RWPE1 (cell line): ENCODE data around the gene TBCC.
A peak's percentile ranks its signal among the peaks of the same experiment; 100 is the strongest.

Source experiments
- CTCF ChIA-PET: fragments of 350-600 bp; sonication (Branson Sonifier 250); formaldehyde crosslinking; extraction: SDS; loops from one replicate; lab custom pipeline; 2021; lab: Yijun Ruan, JAX
- POLR2A ChIA-PET: fragments of 400-600 bp; formaldehyde crosslinking; extraction: SDS; loops from one replicate; lab custom pipeline; 2020; ENCODE audit warnings: antibody characterized with exemption; ENCODE audit not compliant: low non-redundant PET; lab: Yijun Ruan, JAX
- DNase-seq: peaks from one replicate; pipeline ENCODE4 v3.0.0; 2012; ENCODE audit warnings: low spot score
- H3K27ac ChIP-seq: fragments of 450-650 bp; 2 replicates; pipeline ENCODE4 v1.5.1; 2017
- TF ChIP-seq, protein P1 (sequence below): fragments of 450-650 bp; conservative IDR thresholded peaks from 2 replicates; pipeline ENCODE4 v1.5.1; 2017; ENCODE audit warnings: low read depth, mild to moderate bottlenecking

The TBCC gene

DNA sequence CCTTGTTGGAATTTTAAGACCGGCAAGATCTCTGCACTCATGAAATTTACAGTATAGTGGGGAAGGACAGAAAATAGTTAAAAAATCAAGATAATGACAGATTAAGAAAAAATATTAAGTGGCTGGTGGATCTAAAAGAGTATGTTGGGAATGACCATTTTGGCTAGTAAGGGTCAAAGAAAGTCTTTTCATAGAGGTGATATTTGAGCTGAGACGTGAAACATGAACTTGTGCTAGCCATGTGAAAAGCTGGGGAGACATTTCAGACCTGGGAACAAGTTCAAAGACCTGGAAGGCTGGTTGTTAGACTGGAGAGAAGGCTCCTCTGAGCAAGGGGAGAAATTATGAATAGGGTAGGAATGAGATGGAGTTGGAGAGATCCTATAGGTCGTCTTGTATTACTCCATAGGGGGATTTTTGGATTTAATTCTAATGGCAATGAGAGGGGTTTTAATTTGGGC lies 40.7 kb upstream of the TBCC start:
- CTCF ChIA-PET: interaction anchor here (0.7 kb wide), 1 partner anchor 94 kb away, joined by 3 read pairs; no protein-coding TSS in a partner anchor
- POLR2A ChIA-PET: no interaction called here
- DNase-seq: no peak
- H3K27ac ChIP-seq: no peak overlapping the region
- TF ChIP-seq, protein P1, sequence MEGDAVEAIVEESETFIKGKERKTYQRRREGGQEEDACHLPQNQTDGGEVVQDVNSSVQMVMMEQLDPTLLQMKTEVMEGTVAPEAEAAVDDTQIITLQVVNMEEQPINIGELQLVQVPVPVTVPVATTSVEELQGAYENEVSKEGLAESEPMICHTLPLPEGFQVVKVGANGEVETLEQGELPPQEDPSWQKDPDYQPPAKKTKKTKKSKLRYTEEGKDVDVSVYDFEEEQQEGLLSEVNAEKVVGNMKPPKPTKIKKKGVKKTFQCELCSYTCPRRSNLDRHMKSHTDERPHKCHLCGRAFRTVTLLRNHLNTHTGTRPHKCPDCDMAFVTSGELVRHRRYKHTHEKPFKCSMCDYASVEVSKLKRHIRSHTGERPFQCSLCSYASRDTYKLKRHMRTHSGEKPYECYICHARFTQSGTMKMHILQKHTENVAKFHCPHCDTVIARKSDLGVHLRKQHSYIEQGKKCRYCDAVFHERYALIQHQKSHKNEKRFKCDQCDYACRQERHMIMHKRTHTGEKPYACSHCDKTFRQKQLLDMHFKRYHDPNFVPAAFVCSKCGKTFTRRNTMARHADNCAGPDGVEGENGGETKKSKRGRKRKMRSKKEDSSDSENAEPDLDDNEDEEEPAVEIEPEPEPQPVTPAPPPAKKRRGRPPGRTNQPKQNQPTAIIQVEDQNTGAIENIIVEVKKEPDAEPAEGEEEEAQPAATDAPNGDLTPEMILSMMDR: no peak

DNA sequence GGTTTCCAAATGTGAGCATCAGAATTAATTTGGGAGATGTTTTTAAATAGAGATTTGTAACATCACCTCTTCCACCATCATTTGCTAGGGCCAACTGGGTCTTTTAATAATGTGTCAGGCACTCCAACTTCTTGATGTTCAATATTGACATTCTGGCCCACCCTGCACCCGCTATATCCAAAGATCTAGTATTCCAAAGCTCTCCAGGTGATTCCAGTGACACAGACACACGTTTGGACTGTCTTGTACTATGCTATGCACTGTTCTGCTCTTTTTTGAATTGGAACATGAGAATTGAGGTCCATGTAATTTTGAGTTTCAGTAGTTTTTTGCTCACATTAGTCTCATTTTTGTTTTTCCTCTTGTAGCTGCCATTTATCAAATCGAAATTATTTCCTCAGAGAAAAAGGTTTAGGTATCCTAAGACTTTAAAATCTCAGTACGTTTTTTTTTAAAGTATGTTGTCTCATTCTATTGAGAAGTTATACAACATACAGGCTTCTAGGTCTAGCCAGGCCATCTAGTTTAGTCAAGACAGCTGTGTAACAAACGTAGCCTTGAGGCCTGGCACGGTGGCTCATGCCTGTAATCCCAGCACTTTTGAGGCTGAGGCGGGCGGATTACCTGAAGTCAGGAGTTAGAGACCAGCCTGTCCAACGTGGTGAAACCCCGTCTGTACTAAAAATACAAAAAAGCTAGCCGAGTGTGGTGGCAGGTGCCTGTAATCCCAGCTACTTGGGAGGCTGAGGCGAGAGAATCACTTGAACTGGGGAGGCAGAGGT lies 39.0 kb upstream of the TBCC start:
- ChIA-PET CTCF (interaction anchor here (0.5 to 0.7 kb wide), 3 partner anchors 34 to 66 kb away, joined by 3 to 8 read pairs (median 4); no protein-coding TSS in a partner anchor), POLR2A (no interaction called here)
- TF ChIP-seq, protein P1: no peak
- H3K27ac ChIP-seq: peak overlapping the region; percentile 49
- DNase-seq: no peak

DNA sequence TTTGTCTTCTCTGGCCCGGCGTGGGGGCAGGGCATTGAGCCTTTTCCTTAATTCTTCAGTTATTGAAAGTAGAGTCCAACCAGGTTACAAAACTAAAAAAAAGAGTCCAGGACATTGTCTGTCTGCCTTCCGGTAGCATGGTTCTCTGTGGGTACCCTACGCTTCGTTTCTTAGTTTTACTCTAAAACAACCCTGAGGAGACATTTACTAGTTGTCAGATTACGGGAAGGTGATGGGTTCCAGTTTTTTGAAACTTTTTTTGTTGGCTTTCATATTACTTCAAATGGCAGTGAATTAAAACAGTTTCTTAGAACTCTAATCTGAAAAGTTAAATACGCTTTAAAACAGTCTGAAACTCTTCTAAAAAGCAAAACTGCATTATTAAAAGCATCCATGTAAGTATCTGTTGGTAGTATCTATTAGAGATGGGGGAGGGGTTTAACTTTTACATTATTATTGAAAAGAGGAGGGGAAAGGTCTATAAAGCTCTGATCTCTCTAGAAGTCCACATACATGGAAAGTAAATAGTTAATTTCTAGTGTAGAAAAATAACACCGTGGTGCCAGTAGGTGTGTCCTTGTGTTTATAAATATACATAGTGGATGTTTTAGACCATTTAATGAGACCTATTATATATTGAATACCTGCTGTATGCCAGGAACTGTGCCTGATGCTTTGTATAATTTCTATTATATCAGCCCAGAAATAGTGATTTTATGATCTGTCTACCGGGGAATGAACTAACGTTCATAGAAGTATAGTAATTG lies 38.2 kb upstream of the TBCC start:
- TF ChIP-seq, protein P1: no peak
- ChIA-PET CTCF (interaction anchor here (0.6 to 0.7 kb wide), 2 partner anchors 35 to 65 kb away, joined by 3 to 8 read pairs; no protein-coding TSS in a partner anchor), POLR2A (no interaction called here)
- no peak for DNase-seq
- H3K27ac ChIP-seq: peak overlapping the region; percentile 97

DNA sequence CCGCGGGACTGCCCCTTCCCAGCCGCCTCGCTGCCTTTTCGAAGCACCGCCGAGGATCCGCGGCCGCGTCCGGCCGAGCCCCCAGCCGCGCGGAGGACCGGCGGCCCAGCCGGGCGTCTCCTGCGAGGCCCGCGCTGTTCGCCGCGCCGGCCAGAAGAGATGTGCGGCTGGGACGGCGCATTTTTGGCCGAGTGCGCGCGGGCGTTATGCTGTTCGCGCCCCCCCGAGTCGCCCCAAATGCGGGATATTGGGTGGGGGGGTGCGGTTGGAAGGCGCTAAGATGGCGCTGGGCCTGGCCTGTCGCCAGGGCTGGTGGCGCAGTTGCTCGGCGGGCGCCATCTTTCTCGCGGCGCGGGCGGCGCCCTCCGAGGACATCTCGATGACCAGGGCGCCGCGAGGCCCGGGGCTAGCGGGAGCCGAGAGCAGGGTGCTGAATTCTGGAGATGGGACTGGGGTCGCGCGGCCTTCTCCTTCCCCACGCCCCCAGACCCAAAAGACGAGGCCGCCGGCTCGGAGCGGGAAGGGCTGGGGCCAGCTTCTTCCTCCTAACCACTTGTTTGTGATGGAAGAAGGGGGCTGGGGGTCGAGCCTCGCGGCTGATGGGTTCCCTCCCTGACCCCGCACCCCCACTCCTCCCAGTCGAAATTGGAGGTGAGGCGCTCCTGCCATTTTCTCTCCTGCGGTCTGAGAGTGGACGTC lies 37.4 kb upstream of the TBCC start:
- ChIA-PET POLR2A (interaction anchor here (0.6 to 1.7 kb wide), 4 partner anchors 35 to 101 kb away, joined by 3 to 13 read pairs (median 4); partner anchors contain the start of gene TBCC), CTCF (no interaction called here)
- TF ChIP-seq, protein P1: no peak
- H3K27ac ChIP-seq: peak overlapping the region; percentile 97
- peak; percentile 48 for DNase-seq

DNA sequence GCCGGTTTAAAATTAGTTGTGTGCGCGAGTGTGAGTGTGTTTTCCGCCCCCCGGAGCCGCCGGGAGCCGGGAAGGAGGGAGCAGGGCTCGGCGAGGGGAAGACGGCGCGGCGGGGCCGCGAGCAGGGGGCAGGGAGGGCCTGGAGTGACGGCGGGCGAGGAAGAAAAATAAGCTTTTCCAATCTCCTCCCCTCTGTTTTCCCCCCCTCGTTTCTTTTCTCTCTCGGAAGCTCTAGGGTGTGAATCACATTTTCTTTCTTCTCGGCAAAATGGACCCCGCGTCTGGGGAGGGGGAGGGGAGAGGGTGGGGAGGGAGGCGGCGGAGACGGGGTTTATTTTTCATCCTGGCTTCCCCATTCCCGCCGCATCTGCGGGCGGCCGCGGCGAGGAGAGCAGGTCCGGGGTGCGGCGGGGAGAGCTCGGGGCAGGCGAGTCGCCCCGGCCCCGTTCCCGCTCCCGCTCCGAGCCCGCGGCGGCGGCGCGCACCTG lies 36.8 kb upstream of the TBCC start:
- DNase-seq: no peak
- ChIA-PET CTCF (no interaction called here), POLR2A (interaction anchor here (0.6 to 1.7 kb wide), 5 partner anchors 13 to 102 kb away, joined by 3 to 13 read pairs (median 3); partner anchors contain the start of gene TBCC)
- TF ChIP-seq, protein P1: no peak
- H3K27ac ChIP-seq: peak overlapping the region; percentile 97
